ENCODE measurements around the gene SMIM41.

DNA sequence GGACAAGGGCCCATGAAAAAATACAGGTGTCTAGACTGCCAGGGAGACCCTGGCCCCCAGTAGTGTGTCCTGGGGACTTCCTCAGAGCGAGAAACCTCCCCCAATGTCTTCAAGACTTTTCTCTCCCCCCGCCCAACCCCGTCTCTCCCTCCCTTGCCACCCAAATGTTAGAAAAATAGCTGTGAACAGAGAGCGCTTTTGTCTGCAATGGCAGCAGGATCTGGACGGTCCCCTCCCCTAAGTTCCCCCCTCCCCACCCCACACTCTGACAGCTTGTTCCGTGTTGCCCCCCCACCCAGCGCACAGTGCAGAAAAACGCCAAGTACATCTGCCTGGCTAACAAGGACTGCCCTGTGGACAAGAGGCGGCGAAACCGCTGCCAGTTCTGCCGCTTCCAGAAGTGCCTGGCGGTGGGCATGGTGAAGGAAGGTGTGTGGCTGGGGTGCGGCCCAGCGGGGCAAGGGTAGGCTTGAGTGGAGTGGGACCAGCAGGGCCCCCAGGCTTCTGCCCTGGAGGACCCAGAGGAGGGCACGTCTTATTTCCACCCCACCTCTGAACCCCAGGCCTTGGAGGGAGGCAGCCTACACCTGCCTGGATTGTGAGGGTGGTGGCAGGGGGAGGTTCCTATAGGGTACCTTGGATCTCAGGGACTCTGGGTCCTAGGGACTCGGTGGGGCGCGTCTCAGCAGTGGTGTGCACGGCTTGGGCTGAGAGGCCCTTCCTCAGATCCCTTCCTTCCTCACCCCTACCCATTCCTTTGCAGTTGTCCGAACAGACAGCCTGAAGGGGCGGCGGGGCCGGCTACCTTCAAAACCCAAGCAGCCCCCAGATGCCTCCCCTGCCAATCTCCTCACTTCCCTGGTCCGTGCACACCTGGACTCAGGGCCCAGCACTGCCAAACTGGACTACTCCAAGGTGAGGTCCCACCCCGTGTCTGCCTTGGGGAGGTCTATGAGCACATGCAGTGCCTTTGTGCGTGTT lies 23.5 kb upstream of the SMIM41 start:
- TF ChIP-seq, protein P1, sequence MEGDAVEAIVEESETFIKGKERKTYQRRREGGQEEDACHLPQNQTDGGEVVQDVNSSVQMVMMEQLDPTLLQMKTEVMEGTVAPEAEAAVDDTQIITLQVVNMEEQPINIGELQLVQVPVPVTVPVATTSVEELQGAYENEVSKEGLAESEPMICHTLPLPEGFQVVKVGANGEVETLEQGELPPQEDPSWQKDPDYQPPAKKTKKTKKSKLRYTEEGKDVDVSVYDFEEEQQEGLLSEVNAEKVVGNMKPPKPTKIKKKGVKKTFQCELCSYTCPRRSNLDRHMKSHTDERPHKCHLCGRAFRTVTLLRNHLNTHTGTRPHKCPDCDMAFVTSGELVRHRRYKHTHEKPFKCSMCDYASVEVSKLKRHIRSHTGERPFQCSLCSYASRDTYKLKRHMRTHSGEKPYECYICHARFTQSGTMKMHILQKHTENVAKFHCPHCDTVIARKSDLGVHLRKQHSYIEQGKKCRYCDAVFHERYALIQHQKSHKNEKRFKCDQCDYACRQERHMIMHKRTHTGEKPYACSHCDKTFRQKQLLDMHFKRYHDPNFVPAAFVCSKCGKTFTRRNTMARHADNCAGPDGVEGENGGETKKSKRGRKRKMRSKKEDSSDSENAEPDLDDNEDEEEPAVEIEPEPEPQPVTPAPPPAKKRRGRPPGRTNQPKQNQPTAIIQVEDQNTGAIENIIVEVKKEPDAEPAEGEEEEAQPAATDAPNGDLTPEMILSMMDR (IDR thresholded peaks at IDR 0.05; ENCODE audit: low read length): no peak
- TF ChIP-seq EZH2phosphoT487 (IDR thresholded peaks at IDR 0.05; ENCODE audit: low read length) (no peak), EZH2 (optimal IDR thresholded peaks at IDR 0.05; ENCODE audit: low read depth, low read length) (no peak)
